Endothelial cell of hepatic sinusoid (primary cell): Measurements from ENCODE around the gene RAD51B.
"Not testable (repeated sequence)": the region's sequence is repeated elsewhere in the genome, so short reads cannot be mapped to it uniquely, and the experiment has no call there.

Experiments used
- in situ Hi-C: cut with HindIII; loops from 2 replicates; pipeline ENCODE4 v1.10.0; 2017; ENCODE audit warnings: low sequenced_read_pairs

Gene RAD51B

DNA sequence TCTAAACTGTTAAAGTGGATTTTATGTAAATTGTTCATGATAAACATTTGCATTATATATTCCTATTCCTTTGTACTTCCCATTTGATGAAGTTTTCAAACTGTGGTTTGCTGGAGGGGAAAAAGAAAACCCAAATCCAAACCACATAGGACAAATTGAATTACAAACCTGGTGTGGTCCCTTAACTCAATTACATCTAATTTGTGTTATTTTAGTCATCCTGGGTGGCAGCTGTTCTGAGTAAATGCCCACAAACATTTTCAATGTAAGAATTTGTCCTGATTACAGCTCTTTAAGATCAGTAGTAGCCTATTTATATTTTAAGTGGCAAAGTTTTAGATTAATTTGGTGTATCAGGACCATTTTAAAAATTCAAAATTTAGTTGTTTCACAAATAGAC, 153.9 kb downstream of the RAD51B start:
- in situ Hi-C loops, result no loop called here

DNA sequence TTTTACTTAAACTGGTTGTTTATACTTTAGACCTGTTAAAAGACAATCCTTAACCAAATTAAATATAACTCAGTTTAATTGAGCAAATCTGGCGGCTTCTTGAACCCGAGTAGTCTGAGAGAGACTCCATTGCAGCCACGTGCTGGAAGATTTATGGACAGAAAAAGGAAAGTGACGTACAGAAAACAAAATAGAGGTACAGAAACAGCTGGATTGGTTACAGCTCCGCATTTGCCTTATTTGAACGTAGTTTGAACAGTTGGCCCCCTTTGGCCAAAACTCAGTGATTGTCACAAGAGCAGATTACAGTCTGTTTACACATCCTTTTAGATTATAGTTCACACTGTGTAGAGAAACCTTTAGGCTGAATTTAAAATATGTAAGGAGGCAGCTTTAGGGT, 155.9 kb downstream of the RAD51B start:
- in situ Hi-C loops, result no loop called here

DNA sequence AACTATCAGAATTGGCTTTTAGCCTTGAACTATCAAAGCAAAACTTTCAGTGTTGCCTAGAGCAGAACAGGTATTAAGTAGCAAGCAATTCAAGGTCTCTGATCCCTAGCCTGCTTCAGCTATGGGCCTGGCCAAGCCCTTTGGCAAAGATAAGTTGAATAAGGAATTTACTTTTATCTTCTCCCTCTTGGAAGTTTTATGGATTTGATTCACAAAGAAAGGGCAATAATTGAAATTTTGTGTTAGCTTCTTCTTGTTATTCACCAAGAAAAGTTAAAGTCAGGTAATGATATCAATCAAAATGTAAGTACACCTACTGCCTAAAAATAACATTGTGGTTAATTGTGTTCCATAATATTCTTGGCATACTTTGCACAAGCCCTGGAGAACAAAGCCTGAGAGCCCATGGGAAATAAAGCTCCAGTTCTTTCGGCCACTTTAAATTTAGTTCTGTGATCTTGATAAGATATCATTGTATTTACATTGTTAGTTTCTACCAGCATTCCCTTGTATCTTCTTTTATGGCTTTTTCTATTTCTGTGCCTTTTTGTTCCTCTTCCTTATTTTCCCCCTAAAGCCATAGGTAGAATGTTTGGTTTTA, 158.0 kb downstream of the RAD51B start:
- in situ Hi-C loops, result no loop called here

DNA sequence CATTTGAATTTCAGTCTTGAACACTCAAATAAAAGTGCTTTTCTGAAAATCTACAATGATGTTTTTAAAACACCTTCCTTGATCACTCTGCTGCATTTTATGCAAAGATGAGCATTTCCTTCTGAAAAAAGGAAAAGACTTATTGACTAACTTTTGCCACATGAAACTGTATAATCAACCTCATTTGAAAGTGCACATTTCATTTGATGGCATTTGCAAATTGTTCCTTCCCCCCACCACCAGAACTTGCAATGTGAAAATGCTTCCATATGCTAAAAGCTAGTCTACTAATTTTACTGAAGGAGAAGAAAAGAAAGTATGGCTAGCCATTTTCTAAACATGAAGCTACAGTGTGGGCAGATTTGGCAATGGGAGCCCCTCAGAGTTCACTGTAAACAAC, 159.2 kb downstream of the RAD51B start:
- in situ Hi-C loops, result no loop called here

DNA sequence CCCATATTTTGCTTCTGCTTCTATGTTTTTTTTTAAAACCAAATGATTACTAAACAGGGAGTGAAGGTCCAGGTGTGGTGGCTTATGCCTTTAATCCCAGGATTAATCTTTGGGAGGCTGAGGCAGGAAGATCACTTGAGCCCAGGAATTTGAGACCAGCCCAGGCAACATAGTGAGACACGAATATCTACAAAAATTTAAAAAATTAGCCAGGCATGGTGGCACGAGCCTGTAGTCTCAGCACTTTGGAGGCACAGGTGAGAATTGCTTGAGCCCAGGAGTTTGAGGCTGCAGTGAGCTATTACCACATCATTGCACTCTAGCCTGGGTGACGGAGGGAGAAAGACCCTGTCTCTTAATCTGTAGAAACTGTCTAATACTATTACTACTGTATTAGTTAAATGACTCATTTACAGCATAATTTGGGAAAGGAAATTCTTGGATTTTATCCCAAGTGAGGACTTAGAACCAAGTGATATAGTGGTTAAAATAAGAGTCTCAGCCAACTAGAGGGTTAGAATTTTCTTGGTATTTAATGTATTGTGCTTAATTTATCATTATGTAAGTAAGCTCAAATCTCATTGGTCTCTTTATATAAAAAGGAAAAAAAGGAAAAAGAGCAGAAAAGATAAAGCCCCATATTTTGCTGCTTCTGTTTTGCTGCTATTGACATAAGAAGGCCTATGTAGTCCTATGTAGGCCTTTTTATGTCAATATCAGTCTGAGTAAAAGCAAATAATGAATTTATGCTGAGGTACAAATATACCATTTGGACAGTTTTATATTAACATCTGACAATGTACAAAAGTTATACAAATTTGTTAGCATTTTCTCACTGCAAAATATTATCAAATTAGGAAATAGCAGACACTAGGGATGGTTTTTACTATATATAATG, 163.4 kb downstream of the RAD51B start:
- in situ Hi-C loops, result no loop called here

DNA sequence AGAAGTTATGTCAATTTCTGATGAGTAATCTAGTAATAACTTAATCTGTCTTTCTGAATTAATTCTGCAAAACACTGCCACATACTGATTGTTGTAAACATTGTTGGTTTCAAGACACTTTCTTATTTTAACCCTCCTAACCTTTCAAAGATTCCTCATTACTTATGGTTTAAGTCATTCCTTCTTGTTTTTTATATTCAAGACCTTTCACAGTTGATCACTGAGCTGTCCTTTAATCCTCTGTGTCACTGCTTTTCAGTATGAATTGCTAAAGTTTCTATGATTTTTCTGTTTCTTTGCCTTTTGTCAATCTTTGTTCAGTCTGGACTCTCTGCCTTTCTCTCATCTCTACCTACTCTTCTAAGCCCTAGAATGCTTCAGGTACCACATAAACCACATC, 164.7 kb downstream of the RAD51B start:
- in situ Hi-C loops, result no loop called here

DNA sequence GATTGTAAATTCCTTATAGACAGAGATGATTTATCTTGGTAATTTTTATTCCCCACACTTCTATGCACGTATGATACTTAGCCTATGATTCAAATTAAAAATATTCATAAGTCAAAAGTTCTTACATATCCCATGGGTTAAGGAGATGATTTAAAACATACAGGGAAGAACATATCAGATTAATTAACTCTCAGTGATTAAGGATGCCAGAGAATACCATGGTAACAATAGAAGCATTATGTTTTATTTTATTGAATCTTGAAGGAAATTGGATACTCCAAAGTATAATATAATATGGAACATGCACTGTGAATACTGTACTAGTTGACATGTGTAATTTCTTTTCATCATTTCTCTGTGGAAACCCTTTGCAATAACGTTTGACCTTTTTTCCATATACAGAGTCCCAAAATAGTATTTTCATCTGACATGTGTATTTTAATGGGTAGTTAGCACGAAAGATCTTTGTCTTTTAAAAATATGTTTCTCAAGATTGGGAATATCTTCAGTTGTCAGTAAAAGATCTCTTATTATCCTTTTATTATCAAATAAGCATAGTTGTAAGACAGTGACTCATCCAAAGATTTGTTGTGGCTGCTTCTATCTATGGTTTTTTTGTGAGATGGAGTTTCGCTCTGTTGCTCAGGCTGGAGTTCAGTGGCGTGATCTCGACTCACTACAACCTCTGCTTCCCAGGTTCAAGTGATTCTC, 166.7 kb downstream of the RAD51B start:
- in situ Hi-C loops, result no loop called here

DNA sequence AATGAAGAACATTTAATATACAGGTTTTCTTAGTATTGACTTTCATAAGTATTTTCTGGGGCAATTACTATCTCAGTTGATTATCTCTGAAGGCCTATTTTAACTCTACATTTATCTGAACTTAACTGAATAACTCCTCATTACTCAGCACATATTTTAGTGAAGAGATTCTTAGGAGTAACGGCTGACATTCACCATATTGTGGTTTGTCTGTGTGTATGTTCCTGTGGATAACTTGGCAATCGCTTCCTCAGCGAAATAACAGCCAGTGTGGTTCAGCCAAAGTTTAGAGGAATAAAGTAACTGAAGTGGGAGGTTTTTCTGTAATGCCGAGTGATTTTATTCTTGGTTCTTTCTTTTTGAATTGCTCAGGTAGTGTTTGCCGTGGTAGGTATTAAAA, 168.0 kb downstream of the RAD51B start:
- in situ Hi-C loops, result no loop called here

DNA sequence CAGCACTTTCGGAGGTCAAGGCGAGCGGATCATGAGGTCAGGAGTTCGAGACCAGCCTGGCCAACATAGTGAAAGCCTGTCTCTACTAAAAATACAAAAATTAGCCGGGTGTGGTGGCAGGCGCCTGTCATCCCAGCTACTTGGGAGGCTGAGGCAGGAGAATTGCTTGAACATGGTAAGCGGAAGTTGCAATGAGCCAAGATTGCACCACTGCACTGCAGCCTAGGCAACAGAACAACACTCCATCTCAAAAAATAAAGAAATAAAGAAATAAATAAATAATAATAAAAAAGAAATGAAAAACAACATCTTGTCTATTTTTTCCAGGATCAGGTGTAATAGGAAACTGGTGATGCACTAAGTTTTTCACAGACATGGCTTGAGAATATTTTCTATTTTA, 168.6 kb downstream of the RAD51B start:
- in situ Hi-C loops, result not testable (repeated sequence)

DNA sequence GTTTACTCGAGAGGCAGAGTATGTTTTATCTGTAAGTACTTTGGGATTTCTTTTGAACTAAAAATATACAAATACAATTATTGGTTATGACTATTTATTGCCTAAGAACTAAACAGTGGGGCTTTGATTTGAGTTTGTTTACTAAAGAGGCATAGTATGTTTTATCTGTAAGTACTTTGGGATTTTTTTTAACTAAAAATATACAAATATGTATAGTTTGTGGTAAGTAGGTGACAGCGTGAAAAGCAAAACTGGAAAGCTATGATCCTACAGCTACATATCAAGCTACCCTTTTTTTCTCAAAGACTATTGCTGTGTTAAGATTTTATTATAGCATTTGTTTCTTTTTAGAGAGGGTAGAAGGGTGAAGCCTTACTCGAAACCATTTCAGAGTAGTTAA, 171.0 kb downstream of the RAD51B start:
- in situ Hi-C loops, result no loop called here

DNA sequence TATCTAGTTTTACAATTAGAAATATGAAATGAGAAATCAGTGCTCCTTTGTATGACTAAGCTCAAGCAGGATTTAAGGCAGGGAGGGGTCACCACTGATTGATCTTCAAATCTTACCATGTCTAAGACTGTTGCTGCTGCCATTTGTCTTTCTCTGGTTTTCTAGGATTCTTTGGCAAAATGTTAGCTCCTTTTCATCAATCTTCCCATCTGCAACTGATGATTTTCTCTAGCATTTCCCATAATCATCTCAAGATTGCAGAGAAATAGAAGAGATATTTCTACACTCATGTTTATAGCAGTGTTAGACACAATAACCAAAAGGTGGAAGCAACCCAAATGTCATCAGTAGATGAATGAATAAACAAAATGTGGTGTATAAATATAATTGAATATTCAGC, 175.0 kb downstream of the RAD51B start:
- in situ Hi-C loops, result no loop called here

DNA sequence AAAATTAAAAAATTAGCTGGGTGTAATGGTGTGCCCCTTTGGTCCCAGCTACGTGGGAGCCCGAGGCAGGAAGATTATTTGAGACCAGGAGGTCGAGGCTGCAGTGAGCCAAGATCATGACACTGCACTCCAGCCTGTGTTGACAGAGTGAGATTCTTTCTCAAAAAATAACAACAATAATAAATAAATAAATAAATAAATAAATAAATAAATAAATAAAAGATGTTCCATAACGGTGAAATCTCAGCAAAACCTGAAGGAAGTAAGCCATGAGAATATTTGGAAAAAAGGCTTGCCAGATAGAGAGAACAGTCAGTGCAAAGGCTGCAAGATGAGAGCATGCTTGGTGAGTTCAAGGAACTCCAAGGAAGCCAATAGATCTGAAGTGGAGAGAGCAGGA, 176.7 kb downstream of the RAD51B start:
- in situ Hi-C loops, result no loop called here

DNA sequence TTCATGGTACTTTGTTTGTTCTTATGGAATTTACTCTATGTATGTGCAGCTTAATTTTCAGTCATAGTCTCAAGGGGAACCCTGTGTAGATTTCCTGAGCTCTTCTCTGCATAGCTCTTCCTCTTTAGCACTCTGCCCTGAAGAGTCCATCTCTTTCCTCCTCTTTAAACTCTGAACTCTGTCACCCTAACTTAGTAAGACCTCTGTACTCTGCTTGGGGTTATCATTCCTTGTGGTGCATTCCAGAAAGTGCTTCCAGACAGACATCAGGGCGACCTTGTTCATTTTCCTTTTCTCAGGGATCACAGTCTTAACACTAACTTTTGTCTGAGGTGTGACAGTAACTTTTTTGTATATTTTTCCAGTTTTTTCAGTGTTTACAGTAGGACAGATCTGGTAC, 179.3 kb downstream of the RAD51B start:
- in situ Hi-C loops, result no loop called here

DNA sequence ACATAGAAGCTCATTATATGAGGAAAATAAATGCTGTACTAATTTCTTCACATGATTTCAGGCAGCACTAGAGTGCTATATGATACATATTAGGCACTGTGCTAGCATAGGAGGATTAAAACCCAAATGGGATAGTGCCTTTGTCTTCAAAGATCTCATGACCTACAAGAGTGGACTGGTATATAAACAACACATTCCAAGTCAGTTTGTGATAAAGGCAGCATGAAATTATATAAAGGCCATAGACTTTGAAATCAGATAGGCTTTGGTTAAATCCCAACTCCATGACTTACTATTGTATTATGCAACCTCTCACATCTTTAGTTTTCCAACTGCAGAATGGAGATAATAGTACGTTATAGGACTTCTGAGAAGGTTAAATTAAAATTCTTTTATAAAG, 179.7 kb downstream of the RAD51B start:
- in situ Hi-C loops, result no loop called here

DNA sequence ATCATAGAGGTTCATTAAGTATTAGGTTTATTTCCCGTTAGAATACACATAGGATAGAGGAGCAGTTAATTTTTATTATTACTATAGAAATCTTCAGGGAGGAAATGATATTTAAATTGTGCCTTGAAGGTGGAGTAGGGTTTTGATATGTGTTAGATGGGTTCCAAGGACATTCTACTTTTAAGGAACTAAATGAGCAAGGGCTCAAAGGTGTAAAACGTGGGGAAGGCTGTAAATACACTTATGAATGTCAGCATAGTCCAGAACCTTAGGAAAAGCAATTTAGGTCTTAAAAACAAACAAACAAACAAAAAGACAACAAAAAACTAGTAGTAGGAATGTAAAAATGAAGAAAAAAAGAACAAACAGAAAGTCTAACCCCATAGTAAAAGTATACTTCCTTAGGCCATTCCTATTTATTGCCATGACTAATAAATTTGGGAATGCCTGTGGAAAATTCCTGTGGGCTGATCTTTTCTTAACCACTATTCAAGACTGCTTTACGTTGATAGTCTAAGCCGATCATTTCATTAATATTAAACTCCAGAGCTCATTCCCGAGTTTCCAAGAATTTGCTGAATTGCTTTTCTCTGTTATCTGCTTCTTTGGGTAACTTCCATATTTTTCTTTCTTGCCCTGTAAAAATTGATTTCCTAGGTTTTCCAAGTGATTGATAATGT, 180.3 kb downstream of the RAD51B start:
- in situ Hi-C loops, result no loop called here

DNA sequence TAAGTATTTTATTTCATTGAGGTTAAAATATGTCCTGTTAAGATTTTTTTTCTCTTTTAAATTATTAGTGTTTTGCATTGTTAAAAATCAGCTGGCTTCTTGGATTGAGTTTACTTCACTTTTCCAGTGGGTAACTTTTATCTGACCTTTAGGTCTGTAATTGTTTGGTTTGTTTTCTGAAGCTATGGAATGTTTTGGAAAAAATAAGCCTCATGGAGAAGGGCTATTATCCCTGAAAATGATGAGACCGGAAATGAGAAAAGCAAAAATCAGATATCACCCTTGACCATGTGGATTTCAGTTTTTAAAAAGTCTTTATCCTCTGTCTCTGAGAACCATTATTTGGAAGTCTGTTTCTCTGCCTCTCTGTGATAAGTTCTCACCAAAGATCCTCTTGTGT, 180.9 kb downstream of the RAD51B start:
- in situ Hi-C loops, result no loop called here

DNA sequence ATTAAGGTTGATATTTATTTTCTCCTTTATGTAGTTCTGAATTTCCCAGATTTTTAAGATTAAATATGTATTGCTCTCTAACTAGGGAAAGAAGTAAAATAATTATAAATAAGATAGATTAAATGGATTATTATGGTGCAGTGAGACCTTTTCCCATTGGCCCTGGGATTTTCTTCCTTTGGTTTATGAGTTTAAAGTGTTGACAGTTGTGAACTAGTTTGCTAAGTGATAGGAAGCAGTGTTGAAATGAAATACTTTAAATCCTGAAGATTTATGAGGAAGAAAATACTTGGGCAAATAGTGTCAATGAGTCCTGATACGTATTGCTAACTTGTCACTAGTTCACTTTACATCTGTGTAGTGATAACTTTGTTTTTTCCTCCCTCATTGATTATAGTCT, 188.9 kb downstream of the RAD51B start:
- in situ Hi-C loops, result no loop called here

DNA sequence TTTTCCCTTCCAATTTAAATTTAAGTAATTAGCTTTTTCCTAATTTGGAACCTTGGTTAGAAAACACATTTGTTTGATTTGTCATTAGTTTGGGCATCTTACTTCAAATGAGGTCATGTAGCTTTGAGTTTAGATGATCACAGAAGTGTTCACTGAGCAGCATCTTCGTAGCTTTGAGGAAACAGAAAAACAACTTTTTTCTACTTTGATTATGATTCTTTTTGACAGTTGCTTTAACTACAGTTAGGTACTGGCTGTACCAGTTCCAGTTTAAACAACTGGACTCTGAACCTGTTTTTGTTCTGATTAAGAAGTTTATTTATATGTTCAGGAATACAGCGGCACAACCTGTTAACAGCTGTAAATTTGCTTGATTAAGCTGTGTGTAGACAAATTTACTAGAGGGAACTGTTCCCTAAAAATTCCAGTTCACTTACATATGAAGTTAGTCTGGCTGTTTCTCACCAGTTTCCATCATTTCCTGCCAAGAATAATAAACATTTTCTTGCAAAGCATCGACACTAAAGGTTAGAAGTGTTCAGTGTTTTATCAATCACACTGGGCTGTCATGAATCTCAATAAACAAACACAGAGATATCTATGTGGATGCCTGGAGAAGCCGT, 191.9 kb downstream of the RAD51B start:
- in situ Hi-C loops, result no loop called here

DNA sequence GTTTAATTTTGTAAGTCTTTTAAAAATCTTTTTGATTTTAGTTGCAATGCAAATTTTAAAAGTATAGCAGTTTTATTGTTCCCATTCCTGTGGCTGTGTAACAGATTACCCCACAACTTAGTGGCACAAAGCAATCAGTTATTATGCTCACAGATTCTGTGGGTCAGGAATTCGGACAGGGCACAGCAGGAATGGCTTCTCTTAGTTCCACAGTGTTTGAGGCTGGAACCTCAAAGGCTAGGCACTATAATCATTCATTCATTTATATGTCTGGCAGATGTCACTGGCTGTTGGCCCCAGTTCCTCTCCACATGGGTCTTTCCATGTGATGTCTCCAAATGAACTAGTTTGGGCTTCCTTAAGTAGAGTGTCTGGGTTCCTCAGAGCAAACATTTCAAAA, 193.3 kb downstream of the RAD51B start:
- in situ Hi-C loops, result no loop called here

DNA sequence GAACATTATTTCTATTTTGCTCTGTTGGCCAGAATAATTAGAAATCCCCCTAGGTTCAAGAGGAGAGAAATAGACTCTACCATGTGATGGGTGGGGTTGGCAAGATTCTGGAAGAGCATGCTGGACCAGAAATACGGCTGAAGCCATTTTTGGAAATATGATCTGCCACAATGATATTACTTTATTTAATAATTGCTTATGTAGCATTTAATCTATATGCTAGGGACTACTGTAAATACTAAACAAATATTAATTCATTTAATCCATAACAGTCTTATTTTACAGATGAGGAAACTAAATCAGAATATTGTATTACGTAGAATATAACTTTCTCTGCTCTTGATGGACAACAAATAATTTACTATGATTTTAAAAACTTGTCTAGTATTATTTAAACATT, 193.7 kb downstream of the RAD51B start:
- in situ Hi-C loops, result no loop called here

DNA sequence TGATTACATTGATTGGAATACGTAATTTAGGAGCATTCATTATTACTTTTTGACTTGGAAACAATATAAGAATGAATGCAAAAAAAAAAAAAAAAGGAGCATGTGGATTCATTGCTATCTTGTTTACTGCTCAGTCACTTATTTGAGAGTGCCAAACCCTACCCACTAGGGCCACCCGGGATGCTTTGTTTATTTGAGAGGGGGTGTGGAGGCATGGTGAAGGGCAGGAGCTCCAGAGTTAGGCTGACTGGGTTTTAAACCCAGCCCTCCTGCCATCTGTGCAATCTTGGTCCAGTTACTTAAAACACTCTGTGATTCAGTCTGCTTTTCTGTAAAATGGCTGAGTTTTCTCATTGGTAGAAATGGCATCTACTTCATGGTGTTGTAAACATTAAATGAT, 195.2 kb downstream of the RAD51B start:
- in situ Hi-C loops, result no loop called here
